ENCODE measurements around the gene SNX6.
A peak's percentile ranks its signal among the peaks of the same experiment; 100 is the strongest.
"Not testable (repeated sequence)": the region's sequence is repeated elsewhere in the genome, so short reads cannot be mapped to it uniquely, and the experiment has no call there.

The SNX6 gene

GRCh38 chr14:34629657-34630529 is at the start of gene SNX6:
SNX6 (minus strand) TSS chr14:34630148; CDS start chr14:34630116, 32 bp downstream.
- DNase-seq, result peak; percentile 53 to 81 (median 70)

- DNase-seq, result no peak
Measured at GRCh38 chr14:34678735-34679134, 48.8 kb upstream of the SNX6 start.

GRCh38 chr14:34678306-34678705 is 48.4 kb upstream of the SNX6 start:
- DNase-seq, result no peak

- no peak for DNase-seq
Measured at GRCh38 chr14:34676516-34677211, 46.7 kb upstream of the SNX6 start.

DNA sequence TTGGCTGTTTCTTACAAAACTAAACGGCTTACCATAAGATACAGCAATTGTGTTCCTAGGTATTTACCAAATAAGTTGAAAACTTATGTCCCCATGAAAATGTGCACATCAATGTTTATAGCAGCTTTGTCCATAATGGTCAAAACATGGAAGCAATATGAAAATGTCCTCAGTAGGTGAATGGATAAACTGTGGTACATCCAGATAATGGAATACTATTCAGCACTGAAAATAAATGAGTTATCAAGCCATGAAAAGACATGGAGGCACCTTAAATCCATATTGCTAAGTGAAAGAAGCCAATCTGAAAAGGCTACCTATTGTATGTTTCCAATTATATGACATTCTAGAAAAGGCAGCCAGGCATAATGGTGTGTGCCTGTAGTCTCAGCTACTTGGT is 43.8 kb upstream of the SNX6 start:
- DNase-seq, result no peak

- no peak for DNase-seq
Measured at GRCh38 chr14:34671716-34672115, 41.8 kb upstream of the SNX6 start.

GRCh38 chr14:34668111-34668510 is 38.2 kb upstream of the SNX6 start:
- no peak for DNase-seq

- no peak for DNase-seq
Measured at GRCh38 chr14:34667007-34667406, 37.1 kb upstream of the SNX6 start.

DNA sequence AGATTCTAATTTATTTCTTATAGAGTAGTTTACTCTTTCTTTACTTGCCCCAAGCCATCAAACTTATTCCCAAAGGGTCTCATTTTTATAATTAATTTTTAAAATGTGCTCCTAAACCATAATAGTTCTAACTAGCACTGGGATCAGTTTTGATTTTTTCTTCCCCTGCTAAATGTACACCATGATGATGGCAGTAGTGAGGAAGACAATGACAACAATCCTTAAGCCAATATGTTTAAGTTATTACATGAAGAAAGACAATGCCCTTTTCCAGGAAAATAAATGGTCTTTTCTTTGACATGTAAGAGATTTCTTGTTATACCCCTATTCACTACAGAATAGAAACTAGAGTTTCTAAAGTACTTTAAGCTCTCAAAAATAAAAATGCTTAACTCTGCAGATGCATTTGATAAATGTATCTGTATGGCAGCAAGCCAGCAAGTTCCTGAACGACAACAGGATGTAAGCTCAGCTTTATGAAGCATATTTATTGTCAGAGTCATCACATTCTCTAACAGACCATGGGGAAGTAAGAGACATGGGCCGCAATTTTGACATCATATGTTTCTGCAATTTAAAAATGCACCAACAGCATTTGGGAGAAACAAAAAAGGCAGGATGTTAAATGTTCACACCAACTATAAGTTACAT is 36.0 kb upstream of the SNX6 start:
- peak in 1 of 4 experiments; percentile 3 for DNase-seq

- DNase-seq, result no peak
Measured at GRCh38 chr14:34662561-34663088, 32.7 kb upstream of the SNX6 start.

GRCh38 chr14:34660796-34661195 is 30.8 kb upstream of the SNX6 start:
- no peak for DNase-seq

DNA sequence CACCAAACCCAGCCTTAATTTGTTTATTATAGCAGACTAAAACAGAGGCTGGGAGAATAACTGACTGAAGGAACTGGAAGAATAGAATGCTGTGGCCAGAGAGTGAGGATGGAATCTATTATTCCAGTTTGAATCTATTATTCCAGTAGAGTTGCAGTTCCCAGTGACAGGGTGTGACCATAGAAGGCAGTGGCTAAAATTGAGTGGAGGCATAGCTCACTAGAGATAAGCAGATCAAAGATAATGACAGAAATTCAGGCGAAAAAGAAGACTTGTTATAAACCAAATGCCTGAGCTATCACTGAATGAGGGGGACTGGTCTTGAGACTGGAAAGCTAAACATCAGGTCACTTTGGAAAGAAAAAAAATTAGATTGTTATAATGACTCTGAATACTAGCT is 26.0 kb upstream of the SNX6 start:
- DNase-seq, result no peak

- DNase-seq, result not testable (repeated sequence)
Measured at GRCh38 chr14:34653073-34653472, 23.1 kb upstream of the SNX6 start.

- DNase-seq, result not testable (repeated sequence)
Measured at GRCh38 chr14:34652348-34652747, 22.4 kb upstream of the SNX6 start.

DNA sequence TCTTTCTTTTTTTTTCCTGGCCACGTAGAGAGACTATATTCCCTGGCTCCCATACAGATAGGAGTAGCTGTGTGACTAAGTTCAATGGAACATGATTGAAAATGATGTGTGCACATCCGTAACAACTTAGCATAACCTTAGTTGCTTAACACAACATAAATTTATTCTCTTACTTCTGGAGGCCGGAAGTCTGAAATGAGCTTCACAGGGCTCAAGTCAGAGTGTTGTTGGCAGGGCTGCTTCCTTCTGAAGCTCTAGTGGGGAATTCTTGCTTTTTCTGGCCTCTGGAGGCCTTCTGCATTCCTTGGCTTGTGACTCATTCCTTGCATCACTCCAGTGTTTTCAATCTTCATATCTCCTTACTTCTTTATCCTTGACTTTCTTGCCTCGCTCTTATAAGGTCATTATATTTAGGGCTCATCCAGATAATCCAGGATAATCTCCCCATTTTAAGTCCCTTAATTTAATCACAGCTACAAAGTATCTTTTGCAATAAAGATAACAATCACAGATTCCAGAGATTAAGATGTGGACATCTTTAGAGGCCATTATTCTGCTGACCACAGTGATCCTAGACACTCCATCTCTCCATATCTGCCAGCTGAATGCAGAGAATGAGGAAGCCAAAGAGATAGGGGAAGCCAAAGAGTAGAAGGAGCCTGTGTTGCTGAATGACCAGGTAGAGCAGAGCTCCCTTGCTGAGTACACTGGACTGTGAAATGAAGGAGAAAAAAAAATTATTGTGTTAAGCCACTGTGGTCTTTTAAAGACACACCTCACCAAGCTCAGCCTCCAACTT is 21.0 kb upstream of the SNX6 start:
- no peak for DNase-seq

- DNase-seq, result not testable (repeated sequence)
Measured at GRCh38 chr14:34650006-34650405, 20.1 kb upstream of the SNX6 start.

DNA sequence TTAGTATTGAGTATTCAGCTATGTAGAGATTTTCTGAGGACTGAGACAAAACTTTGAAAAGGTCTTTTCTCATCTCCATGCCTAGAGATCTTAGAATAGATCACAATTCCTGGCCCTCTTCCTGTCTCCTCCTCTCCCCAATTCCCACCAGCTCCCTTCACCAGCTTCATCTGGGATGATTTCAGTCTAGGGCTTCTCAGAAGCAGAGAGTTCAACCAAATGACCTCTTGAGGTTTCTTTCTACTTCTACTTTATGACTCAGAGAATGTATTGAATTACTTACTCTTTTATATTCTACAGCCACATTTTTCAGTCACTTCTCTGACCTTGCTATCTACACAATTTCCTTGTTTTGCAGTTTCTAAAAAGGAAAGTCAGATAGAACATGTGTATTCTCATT is 19.4 kb upstream of the SNX6 start:
- no peak for DNase-seq

GRCh38 chr14:34646570-34647255 is 16.8 kb upstream of the SNX6 start:
- DNase-seq, result no peak

DNA sequence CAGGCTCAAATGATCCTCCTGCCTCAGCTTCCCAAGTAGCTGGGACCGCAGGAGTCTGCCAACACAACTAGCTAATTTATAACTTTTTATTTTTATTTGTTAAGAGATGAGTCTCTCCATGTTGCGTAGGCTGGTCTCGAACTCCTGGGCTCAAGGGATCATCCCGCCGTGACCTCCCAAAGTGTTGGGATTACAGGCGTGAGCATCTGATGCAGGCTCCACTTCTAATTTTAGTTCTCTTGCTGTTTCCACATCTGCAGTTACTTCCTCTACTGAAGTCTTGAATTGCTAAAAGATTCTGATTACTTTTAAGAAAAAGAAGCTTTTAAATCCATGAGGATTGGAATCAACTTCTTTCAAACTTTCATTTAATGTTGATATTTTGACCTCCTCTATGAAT is 13.4 kb upstream of the SNX6 start:
- no peak for DNase-seq

- no peak for DNase-seq
Measured at GRCh38 chr14:34642595-34642994, 12.6 kb upstream of the SNX6 start.

- no peak for DNase-seq
Measured at GRCh38 chr14:34640826-34641225, 10.9 kb upstream of the SNX6 start.

DNA sequence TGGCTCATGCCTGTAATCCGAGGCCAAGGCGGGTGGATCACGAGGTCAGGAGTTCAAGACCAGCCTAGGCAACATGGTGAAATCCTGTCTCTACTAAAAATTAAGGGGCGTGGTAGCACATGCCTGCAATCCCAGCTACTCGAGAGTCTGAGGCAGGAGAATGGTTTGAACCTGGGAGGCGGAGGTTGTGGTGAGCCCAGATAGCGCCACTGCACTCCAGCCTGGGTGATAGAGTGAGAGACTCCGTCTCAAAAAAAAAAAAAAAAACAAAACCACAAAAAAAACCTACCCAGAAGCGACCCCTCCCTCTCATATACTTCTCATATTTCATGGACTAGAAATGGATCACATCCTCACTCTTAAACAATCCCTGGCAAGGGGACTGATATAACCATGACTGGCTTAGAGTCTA is 4.4 kb upstream of the SNX6 start:
- DNase-seq, result not testable (repeated sequence)
